NCI-H524 treated with DMSO at 0.1 percent for 48 hours (cell line): Measurements from ENCODE around the gene GMPR2.
"Not testable (repeated sequence)": the region's sequence is repeated elsewhere in the genome, so short reads cannot be mapped to it uniquely, and the experiment has no call there.

ENCODE experiments used
- DNase-seq: peaks from one replicate; lab custom pipeline; 2025; lab: John Stamatoyannopoulos, UW

Gene GMPR2

GRCh38 chr14:24231263-24232120 is 1.2 kb upstream of the GMPR2 start:
- DNase-seq: no peak

- DNase-seq: peak; percentile 82
These were observed 546 bp upstream of the GMPR2 start, which contains the start of gene NEDD8 for GRCh38 chr14:24232121-24232644. NEDD8 (minus strand) TSS chr14:24232367; CDS start chr14:24232267, 100 bp downstream.

DNA sequence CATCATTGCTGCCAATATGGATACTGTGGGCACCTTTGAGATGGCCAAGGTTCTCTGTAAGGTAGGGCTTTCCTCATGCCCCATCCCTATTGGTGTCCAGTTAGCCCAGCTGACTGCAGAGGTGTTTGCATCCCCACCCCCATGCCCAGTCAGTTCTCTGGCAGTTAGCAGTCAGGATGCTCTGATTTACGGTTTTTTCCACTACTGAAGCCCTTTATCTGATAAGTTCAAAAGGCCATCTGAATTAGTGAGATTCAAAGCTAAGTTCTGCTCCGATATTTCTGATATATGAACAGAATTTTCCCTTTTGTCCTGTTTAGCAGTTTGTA is 773 bp downstream of the GMPR2 start:
- DNase-seq: no peak

DNA sequence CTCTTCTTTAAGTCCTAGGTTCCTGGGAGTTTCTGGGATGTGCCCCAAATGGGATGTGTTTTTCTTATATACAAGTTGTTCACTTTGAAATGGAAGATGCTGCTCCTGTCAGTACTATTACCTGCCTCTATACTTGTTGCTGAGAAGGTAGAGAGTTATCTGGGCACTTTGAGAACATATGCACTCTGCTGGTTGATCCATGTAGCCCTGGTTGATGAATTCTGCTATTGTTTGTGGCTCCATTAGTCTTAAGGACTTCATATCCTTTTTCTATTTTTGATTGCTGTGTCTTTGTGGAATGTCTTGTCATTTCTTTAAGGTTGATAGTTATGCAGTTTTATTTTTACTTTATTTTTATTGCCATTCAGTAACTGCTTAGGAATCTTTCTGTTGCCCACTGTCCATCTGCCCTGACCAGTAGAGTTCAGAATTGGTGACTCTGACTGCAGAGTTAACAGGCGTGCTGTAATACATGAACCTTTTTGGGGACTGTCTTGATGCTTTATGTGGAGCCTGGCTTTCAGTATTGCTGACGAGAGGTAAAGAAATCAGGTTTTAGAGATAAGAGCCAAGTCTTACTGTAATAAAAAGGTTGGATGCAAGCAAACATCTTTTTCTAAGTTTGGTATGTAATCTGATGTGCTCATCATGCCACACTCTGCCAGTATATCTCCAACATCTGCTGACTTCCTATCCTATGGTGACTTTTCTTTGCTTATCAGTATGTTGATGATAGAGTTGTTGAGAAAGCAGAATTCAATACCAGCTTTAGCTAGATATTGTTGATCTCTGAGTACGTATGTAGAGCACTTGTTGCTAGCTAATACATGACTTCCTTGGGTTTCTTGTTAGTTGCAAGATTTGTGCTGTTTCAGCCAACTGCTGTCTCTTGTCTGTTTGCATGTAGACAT is 1.6 kb downstream of the GMPR2 start:
- no peak for DNase-seq

GRCh38 chr14:24235804-24236688 is 3.3 kb downstream of the GMPR2 start:
- DNase-seq: no peak

DNA sequence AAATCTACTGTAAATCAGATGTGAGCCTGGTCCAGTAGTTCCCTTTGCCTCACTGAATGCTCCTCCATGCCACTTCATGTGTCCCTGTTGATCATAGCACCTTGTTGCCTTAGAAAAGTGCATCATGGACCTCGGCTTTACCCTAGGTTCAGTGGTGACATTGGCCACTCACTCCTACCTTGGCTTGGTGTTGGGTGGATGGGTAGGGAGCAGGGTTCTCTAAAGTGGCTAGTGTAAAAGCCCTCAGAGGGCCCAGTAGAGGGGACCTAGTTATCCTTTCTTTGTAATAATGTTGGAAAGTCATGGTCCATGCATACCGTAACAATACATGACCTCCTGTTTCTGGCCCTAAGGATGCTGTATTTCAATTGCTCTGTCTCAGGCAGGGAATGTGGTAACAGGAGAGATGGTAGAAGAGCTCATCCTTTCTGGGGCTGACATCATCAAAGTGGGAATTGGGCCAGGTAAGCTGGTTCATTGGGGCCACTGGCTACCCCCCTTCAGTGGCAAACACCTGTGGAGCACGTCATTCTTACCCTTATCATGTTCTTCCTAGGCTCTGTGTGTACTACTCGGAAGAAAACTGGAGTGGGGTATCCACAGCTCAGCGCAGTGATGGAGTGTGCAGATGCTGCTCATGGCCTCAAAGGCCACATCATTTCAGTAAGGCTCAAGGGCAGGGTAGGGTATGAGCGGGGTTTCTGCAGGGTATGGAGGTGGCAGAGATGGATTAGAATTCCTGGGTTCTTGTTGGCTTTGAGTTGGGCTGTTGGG is 4.1 kb downstream of the GMPR2 start:
- DNase-seq: no peak

GRCh38 chr14:24237463-24237955 is 4.8 kb downstream of the GMPR2 start:
- DNase-seq: no peak

DNA sequence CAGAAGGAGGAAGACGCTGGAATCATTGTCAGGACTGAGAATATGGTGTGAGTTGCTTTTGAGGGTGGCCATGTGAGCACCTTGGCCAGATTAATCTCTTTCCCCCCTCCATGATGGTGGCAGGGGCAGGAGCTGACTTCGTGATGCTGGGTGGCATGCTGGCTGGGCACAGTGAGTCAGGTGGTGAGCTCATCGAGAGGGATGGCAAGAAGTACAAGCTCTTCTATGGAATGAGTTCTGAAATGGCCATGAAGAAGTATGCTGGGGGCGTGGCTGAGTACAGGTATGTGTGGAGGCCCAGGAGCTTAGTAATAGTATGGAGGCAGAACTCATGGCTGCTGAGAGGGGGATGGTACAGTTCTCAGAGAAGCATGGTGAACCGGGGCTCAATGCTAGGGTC is 5.4 kb downstream of the GMPR2 start:
- DNase-seq: no peak

DNA sequence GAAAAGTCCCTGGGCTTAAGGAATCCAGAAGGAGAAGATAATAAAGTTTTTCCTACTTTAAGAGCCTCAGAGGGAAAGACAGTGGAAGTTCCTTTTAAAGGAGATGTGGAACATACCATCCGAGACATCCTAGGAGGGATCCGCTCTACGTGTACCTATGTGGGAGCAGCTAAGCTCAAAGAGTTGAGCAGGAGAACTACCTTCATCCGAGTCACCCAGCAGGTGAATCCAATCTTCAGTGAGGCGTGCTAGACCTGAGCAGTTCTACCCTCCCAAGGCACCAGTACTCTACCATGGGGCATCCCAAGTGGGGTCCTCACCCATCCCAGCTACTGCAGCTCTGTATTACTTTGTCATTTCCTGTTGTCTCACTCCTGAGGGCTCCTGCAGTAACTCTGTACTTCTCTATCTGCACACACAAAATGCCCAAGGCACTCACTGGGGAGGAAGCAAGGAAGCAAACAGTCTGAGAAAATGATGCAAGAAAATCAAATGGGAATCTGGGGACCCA is 5.9 kb downstream of the GMPR2 start:
- no peak for DNase-seq

GRCh38 chr14:24240110-24240918 is 7.6 kb downstream of the GMPR2 start:
- no peak for DNase-seq

DNA sequence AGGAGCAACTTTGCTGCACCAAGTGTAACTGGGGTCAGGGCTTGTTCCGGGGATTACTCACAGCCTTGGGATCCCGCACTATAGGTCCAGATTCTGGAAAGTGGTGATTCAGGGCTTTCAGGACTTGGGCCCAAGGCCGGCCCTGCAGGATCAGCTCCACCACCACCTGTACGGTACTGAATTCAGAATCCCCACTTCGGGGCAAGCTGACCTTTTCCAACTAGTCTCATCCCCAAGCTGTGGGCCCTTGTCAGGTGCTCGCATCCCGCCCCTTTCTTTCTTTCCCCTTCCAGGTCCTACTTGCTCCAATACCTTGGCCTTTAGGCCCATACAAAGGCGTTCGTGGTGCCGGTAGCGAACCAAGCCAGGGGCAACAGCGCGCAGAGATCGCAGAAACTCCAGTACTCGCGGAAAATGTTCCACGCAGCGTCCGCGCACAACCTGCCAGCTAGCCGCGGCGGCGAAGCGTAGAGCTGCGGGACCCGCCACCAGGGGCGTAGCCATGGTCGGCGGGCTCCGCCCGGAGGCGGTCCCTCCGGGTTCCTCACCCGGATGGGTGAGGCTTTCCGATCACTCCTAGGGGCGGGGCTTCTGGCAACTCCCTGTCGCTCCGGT is 9.2 kb downstream of the GMPR2 start:
- DNase-seq: peak; percentile 94

DNA sequence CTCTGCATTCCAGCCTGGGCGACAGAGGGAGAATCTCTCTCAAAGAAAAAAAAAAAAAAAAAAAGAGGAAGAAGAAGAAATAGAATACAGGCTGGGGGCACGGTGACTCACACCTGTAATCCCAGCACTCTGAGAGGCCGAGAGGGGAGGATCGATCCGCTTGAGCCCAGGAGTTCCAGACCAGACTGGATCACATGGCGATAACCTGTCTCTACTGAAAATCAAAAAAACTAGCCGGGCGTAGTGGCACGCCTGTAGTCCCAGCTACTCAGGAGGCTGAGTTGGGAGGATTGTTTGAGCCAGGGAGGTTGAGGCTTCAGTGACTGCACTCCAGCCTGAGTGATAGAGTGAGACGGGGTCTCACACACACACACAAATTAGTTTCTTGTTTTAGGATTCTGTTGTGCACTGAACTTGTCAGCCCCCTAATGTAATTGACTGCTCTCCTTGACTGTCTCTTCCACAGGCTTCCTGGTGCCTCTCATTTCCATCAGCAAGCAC is 10.7 kb downstream of the GMPR2 start:
- no peak for DNase-seq

- not testable (repeated sequence) for DNase-seq
These were observed 12.6 kb downstream of the GMPR2 start for GRCh38 chr14:24245350-24245749.

- no peak for DNase-seq
These were observed 14.1 kb downstream of the GMPR2 start for GRCh38 chr14:24246765-24247212.

GRCh38 chr14:24247422-24247821 is 14.7 kb downstream of the GMPR2 start:
- DNase-seq: no peak

GRCh38 chr14:24249230-24250021 is 16.7 kb downstream of the GMPR2 start:
- no peak for DNase-seq

GRCh38 chr14:24250354-24250753 is 17.6 kb downstream of the GMPR2 start:
- no peak for DNase-seq

- DNase-seq: no peak
These were observed 19.2 kb downstream of the GMPR2 start for GRCh38 chr14:24251880-24252288.
